Measurements from ENCODE around the gene AGPAT4.
"Not testable (repeated sequence)": the region's sequence is repeated elsewhere in the genome, so short reads cannot be mapped to it uniquely, and the experiment has no call there.

AGPAT4 gene

GRCh38 chr6:161136655-161137054, 137.2 kb downstream of the AGPAT4 start:
- no peak for DNase-seq

DNA sequence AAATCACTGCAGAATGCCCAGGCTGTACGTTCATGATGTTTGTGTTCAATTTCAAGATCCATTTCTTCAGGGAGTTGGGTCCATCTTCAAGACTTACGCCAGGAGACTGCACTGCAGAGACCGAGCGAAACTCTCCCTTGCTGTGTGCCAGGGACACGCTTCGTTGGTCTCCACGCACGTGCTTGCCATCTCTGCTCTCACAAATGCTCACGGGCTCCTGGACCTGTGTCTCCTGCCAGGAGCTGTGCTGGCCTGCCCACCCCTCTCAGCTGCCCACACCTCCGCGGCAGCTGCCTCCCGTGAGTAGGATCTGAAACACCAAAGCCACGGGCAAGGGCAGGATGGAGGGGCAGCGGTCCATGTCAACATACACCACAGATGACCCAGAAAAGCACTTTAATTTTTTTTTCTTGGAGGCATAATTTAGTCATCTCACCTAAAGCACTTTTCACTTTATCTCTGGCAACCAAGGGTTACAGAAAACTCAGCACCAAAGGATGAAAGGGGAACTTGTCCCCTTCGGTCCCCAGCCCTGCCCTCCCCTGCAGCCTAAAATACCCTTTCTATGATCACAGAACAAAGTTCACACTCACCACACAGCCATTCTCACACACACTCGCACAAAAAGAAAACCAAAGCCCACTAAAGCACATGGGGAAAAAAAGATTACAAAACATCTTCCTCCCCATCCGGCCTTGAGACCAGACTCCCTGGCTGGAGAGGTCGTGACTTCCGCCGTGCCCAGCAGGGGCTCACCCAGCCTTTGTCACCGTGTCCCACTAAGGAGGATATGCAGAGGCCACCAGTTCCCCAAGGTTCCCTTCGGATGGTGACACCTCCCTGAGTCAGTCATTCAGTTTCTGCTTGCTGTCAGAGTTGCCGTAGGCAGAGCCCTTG, 137.9 kb downstream of the AGPAT4 start:
- no peak for DNase-seq

DNA sequence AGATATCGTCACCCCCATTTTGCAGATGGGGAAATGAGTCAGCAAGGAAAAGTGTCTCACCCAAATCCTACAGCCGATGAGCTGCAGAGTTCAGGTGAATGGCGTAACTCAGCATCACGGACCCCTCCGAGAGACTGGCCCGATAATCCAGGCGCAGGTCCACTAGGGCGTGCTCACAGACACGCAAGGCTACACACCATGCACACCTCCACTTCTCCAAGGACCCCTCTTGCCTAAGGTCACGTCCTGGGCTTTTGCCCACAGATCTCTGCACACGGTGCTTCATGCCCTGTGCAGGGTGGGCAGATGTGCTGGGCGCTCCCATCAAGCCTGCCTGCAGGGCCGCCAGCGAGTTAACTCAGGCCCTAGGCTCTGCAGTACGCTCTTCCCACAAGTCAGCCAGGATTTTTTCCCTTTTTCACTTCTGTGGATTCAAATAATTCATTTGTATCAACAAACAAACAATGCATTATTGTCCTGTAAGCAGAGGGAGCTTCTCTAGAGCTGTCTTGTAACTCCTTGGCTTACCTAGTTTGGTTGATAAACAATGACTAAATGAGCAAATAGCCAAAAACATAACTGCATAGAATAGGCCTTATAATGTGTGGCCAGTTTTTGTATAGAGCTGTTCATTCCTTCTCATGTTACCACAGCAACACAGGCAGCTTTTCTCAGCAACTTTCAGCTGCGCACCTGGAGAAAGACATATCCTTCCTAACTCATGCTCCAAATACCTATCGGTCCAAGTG, 139.1 kb downstream of the AGPAT4 start:
- DNase-seq: no peak

- DNase-seq: no peak
Measured at GRCh38 chr6:161133963-161134362, 139.9 kb downstream of the AGPAT4 start.

- DNase-seq: no peak
Measured at GRCh38 chr6:161132384-161132783, 141.5 kb downstream of the AGPAT4 start.

- no peak for DNase-seq
Measured at GRCh38 chr6:161130967-161131766, 142.7 kb downstream of the AGPAT4 start.

GRCh38 chr6:161130541-161130940, 143.3 kb downstream of the AGPAT4 start:
- DNase-seq: no peak

DNA sequence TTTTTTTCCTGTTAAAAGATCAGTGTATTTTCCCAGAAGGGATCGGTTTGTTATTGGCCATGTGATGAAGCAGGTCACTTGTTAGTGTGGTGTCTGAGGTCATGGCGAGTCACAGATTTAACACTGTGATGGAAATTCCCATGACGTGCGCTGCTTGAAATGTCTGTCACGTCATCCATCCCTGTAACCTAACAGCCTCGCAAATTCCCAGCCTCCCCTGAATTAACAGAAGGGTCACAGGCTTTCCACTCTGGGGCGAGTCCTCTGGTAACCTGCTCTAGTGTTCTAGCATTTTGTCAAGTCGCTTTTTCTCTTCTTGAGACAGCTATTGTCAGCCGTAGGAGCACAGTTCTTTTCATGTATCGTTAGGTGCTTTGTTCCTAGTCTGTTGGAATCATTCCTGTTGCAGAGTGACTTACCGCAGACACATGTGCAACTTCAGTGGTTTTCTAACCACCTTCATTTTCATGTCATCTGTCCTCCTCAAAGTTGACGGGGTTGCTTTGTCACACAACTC, 145.1 kb downstream of the AGPAT4 start:
- DNase-seq: no peak

DNA sequence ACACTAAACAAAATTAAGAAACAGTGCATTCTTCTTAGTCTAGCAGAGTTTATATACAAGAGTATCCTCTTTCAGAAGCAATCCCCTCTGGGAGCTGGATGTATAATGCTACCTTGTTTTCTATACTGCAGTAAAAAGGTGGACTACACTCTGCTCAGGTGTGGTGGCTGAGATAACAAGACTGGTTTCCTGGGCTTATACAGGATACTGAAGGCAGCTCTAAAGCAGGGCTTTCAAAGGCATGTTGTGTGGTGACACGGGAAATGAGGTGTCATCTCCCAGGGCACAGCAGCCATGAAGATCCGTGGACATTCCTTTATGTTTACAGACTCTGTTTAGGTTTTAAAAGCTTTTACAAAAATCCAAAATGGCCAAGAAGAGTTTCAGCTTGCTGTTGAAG, 145.6 kb downstream of the AGPAT4 start:
- no peak for DNase-seq

- DNase-seq: no peak
Measured at GRCh38 chr6:161127071-161127740, 146.7 kb downstream of the AGPAT4 start.

DNA sequence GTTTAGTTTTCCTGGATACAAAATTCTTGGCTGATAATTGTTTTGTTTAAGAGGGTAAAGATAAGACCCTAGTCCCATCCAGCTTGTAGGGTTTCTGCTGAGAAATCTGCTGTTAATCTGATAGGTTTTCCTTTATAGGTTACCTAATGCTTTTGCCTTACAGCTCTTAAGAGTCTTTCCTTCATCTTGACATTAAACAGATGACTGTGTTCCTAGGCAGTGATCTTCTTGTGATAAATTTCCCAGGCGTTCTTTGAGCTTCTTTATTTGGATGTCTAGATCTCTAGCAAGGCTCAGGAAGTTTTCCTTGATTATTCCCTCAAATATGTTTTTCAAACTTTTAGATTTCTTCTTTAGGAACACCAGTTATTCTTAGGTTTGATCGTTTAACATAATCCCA, 148.3 kb downstream of the AGPAT4 start:
- no peak for DNase-seq

DNA sequence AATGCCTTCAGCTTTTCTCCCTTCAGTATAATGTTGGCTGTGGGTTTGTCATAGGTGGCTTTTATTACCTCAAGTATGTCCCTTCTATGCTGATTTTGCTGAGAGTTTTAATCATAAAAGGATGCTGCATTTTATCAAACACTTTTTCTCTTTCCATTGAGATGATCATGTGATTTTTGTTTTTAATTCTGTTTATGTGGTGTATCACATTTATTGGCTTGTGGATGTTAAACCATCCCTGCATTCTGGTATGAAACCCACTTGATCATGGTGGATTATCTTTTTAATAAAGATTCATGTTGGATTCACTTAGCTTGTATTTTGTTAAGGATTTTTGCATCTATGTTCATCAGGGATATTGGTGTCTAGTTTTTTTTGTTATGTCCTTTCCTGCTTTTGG, 150.5 kb downstream of the AGPAT4 start:
- not testable (repeated sequence) for DNase-seq

- DNase-seq: no peak
Measured at GRCh38 chr6:161117942-161118341, 155.9 kb downstream of the AGPAT4 start.

- DNase-seq: no peak
Measured at GRCh38 chr6:161117308-161117707, 156.6 kb downstream of the AGPAT4 start.

GRCh38 chr6:161116554-161116953, 157.3 kb downstream of the AGPAT4 start:
- DNase-seq: no peak

DNA sequence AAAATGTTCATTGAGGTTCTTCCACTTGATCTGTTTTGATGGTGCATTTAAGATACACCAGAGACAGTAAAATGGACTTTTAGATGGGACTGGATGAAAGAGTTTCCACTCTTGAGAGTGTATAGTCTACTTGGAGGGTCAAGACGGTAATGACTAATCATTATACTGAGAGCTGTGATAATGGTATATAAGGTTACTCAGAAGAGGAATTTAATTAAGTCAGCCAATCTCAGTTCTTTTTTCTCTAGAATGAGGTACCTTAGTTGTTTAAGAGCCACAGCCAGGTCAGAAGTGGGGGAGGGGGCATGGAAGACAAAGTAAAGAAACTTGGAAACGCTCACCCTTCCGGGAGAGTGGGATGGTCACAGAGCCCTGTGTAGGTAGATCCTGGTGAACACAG, 158.4 kb downstream of the AGPAT4 start:
- DNase-seq: no peak

- no peak for DNase-seq
Measured at GRCh38 chr6:161111261-161111660, 162.6 kb downstream of the AGPAT4 start.

- DNase-seq: no peak
Measured at GRCh38 chr6:161110028-161110779, 163.7 kb downstream of the AGPAT4 start.

DNA sequence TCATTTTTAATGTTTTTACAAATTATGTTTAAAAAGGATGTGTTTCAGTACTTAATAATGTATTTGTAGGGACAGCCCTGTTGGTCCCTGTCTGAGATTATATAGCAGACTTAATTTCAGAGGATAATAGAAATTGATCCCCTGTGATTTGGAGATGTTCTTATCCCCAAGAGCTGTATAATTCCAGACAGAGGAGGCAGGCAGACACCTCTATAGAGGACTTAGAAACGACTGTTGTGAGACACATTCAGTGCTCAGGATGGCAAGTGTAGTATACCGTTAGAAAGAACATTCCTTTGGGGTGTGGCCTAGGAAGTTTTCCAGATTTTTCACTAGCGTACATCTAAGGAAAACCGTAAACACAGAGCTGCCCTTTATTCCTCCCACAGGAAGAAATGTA, 164.5 kb downstream of the AGPAT4 start:
- DNase-seq: no peak

DNA sequence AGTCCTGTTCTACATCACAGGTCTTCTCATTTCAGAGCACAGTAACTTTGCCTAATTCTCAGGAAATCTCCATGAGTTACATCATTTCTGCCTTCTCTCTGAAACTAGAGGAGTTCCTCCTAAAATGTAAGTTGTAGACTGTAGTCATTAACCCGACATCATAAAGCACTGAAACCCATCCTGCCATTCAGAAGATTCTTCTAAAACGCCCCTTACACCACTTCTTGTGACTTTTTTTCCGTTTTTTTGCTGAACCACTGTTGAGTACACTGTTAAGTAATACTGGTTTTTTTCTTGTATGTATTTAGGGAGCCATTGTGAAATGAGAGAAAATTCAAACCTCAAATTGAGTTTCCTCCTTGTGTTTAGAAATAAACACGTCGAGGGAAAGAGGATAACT, 164.9 kb downstream of the AGPAT4 start:
- DNase-seq: no peak

Measured in GOT3 (cell line).